KMS-11 (cell line): ENCODE measurements around the gene NRG3.

ENCODE experiments used
- H2AFZ ChIP-seq: fragments of 200-600 bp; sonication (generic); 2 replicates; pipeline ENCODE4 v1.6.1; 2016; ENCODE audit warnings: antibody characterized with exemption, mixed run types, low read depth
- H3K27ac ChIP-seq: fragments of 200-600 bp; sonication (generic); 2 replicates; pipeline ENCODE4 v1.6.1; 2016; ENCODE audit warnings: mild to moderate bottlenecking, mixed run types
- H3K27me3 ChIP-seq: fragments of 200-600 bp; sonication (generic); 2 replicates; pipeline ENCODE4 v1.6.1; 2017; ENCODE audit warnings: mild to moderate bottlenecking, low read depth, mixed run types, moderate library complexity; ENCODE audit not compliant: insufficient read depth
- H3K36me3 ChIP-seq: fragments of 200-600 bp; sonication (generic); 2 replicates; pipeline ENCODE4 v1.6.1; 2017; ENCODE audit warnings: mild to moderate bottlenecking, mixed run types; ENCODE audit not compliant: insufficient read depth
- H3K4me1 ChIP-seq: fragments of 200-600 bp; sonication (generic); 2 replicates; pipeline ENCODE4 v1.6.1; 2016; ENCODE audit warnings: mild to moderate bottlenecking, low read depth, mixed run types; ENCODE audit not compliant: poor library complexity, severe bottlenecking
- H3K4me2 ChIP-seq: fragments of 200-600 bp; sonication (generic); 2 replicates; pipeline ENCODE4 v1.7.0; 2016; ENCODE audit warnings: mild to moderate bottlenecking, mixed run types
- H3K4me3 ChIP-seq: fragments of 200-600 bp; sonication (generic); IDR thresholded peaks from 2 replicates; pipeline ENCODE4 v1.6.1; 2017; ENCODE audit warnings: low read depth, low read length, mixed read lengths; ENCODE audit not compliant: insufficient read depth
- H3K79me2 ChIP-seq: fragments of 200-600 bp; sonication (generic); 2 replicates; pipeline ENCODE4 v1.6.1; 2016; ENCODE audit warnings: low read depth, mixed run types; ENCODE audit not compliant: insufficient read depth
- H3K9ac ChIP-seq: fragments of 200-600 bp; sonication (generic); 2 replicates; pipeline ENCODE4 v1.6.1; 2016; ENCODE audit warnings: mild to moderate bottlenecking, mixed run types
- H4K20me1 ChIP-seq: fragments of 200-600 bp; sonication (generic); 2 replicates; pipeline ENCODE4 v1.6.1; 2016; ENCODE audit warnings: mild to moderate bottlenecking, mixed run types; ENCODE audit not compliant: insufficient read depth
- CTCF ChIP-seq: fragments of 200-600 bp; sonication (generic); conservative IDR thresholded peaks from 2 replicates; pipeline ENCODE4 v1.6.1; 2017; ENCODE audit warnings: low read depth, mild to moderate bottlenecking, antibody characterized with exemption, low read length, moderate library complexity, mixed read lengths

Gene NRG3

GRCh38 chr10:81984428-81984827 is 109.4 kb downstream of the NRG3 start:
- Histone ChIP-seq H4K20me1 (no peaks in the 10 kb centered on the region), H3K36me3 (no peaks in the 10 kb centered on the region), H2AFZ (no peak overlapping the region), H3K27ac (no peak overlapping the region), H3K4me3 (no peak overlapping the region), H3K4me2 (no peak overlapping the region), H3K27me3 (no peaks in the 10 kb centered on the region), H3K9ac (no peak overlapping the region), H3K79me2 (no peaks in the 10 kb centered on the region), H3K4me1 (no peaks in the 10 kb centered on the region)
- no peak for TF ChIP-seq CTCF

GRCh38 chr10:81995254-81995653 is 120.3 kb downstream of the NRG3 start:
- no peak overlapping the region for H2AFZ ChIP-seq
- no peak overlapping the region for H3K27ac ChIP-seq
- no peak overlapping the region for H3K4me3 ChIP-seq
- no peak overlapping the region for H3K4me2 ChIP-seq
- H3K27me3 ChIP-seq = no peaks in the 10 kb centered on the region
- no peaks in the 10 kb centered on the region for H3K4me1 ChIP-seq
- no peak overlapping the region for H3K9ac ChIP-seq
- H3K36me3 ChIP-seq = no peaks in the 10 kb centered on the region
- no peaks in the 10 kb centered on the region for H4K20me1 ChIP-seq
- H3K79me2 ChIP-seq = no peaks in the 10 kb centered on the region
- no peak for TF ChIP-seq CTCF

- no peaks in the 10 kb centered on the region for H3K27me3 ChIP-seq
- H3K79me2 ChIP-seq = no peaks in the 10 kb centered on the region
- no peaks in the 10 kb centered on the region for H3K4me1 ChIP-seq
- H3K4me2 ChIP-seq = no peak overlapping the region
- TF ChIP-seq CTCF = no peak
- H2AFZ ChIP-seq = no peak overlapping the region
- no peaks in the 10 kb centered on the region for H3K36me3 ChIP-seq
- H3K4me3 ChIP-seq = no peak overlapping the region
- no peaks in the 10 kb centered on the region for H4K20me1 ChIP-seq
- H3K9ac ChIP-seq = no peak overlapping the region
- no peak overlapping the region for H3K27ac ChIP-seq
Observed at GRCh38 chr10:81996927-81997326, 121.9 kb downstream of the NRG3 start.

DNA sequence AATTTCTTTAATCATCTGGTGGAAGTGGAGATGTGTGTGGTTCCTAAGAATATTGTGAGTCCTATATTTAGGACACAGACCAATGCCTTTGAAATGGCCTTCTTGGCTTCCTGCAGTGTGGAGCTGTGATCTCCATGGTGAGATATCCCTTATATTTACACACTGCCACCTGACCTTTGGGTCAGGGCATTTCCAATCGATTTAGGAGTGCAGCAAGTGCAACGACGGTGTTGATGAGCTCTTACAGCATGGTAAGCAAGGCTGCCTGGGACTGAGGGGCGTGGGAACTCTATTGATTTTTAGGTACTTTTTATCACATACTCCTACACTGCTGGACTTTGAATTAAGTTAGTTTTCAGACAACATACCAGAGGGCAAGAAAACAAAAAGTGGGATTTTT is 146.0 kb downstream of the NRG3 start:
- Histone ChIP-seq H2AFZ (no peak overlapping the region), H3K4me2 (no peak overlapping the region), H3K79me2 (no peaks in the 10 kb centered on the region), H4K20me1 (no peaks in the 10 kb centered on the region), H3K36me3 (no peaks in the 10 kb centered on the region), H3K9ac (no peak overlapping the region), H3K27ac (no peak overlapping the region), H3K4me3 (no peak overlapping the region), H3K4me1 (no peaks in the 10 kb centered on the region), H3K27me3 (no peaks in the 10 kb centered on the region)
- TF ChIP-seq CTCF = no peak

- Histone ChIP-seq H3K27me3 (no peaks in the 10 kb centered on the region), H3K79me2 (no peaks in the 10 kb centered on the region), H4K20me1 (no peaks in the 10 kb centered on the region; the same call in 1 of the 2 replicates), H2AFZ (no peak overlapping the region), H3K36me3 (no peaks in the 10 kb centered on the region), H3K27ac (no peak overlapping the region), H3K4me2 (no peak overlapping the region), H3K4me3 (no peak overlapping the region), H3K9ac (no peak overlapping the region), H3K4me1 (no peaks in the 10 kb centered on the region)
- TF ChIP-seq CTCF = no peak
Observed at GRCh38 chr10:82027711-82028110, 152.7 kb downstream of the NRG3 start.
